Dedifferentiated amniotic fluid mesenchymal stem cell (primary cell): ENCODE data around the gene SFXN2.

Experiments used
- DNase-seq: peaks from one replicate; pipeline ENCODE4 v3.0.0-alpha.2; 2016; ENCODE audit errors: extremely low spot score

The SFXN2 gene

DNA sequence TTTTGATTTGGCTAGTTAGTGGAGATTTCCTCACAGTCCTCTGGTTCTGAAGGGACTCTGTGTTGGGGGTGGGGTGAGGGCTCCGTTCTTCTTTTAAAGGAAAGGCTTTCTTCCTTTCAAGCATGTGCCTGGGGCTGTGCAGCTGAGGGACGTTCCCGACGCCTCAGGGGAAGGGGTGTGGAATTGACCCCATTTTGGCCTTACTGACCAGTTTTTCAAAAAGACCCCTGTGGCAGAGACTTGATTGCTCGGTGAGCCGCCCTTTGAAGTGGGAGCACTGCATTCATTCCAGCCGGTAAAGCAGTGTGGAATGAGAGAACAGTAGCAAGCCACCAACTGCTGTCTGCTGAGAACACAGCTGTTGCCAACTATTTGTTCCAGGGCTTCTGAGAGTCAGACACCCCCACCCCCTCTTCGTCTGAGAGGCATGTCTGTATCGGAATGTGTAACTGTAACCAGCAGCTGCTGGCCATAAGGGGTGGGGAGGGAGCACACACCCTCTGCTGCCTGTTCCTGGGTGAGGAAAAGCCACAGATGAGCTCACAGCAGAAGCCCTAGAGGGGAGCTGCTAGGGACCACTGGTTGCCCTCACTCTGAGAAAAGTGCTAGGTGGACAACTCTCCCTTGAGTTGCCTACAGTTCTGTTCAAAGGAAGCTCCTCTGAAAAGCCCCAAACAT, 62.5 kb downstream of the SFXN2 start:
- peak; percentile 94 for DNase-seq

DNA sequence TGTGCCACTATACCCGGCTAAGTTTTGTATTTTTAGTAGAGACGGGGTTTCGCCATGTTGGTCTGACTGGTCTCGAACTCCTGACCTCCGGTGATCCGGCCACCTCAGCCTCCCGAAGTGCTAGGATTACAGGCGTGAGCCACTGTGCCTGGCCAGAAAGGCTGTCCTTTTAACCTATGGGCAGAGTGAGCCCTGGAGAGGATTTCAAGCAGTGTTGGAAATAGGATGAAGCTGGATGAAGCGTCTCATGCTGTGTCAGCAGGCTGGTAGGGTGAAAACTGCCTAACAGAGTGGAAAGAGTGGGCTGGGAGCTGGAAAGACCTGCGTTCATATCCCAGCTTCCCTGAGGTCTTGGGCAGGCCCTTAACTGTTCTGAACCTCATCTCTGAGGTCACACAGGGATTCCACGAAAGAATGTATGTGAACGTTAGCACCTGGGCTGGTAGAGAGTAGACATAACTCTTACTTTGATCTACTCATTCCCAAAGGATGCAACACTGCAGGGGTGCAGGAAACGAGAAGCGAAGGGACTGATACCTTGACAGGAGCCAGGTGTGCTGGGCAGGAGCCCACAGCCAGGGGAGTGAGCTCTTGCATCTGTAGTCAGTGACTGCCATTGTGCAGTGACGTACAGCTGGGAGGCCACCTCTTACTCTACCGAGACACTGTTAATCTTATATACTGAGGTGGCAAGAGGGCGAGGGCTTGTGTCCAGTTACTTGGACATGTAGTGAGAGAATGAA, 63.4 kb downstream of the SFXN2 start:
- no peak for DNase-seq

DNA sequence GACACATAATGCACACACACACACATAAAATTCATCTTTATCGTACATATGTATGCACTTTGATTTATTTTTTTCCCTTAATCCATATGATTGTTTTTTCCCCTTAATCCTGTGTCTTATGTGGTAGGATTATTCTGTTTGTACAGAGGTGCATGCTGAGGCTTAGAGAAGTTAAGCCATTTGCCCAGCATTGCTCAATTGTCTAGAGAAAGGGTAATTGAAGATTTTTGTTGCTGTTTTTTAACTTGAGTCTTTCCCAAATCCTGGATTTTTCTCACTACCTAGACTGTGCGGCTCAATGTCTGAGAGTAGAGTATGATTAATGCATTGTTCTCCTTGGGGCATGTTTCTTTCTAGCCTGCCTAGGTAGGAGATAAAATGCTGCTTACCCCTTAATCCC, 64.3 kb downstream of the SFXN2 start:
- no peak for DNase-seq

DNA sequence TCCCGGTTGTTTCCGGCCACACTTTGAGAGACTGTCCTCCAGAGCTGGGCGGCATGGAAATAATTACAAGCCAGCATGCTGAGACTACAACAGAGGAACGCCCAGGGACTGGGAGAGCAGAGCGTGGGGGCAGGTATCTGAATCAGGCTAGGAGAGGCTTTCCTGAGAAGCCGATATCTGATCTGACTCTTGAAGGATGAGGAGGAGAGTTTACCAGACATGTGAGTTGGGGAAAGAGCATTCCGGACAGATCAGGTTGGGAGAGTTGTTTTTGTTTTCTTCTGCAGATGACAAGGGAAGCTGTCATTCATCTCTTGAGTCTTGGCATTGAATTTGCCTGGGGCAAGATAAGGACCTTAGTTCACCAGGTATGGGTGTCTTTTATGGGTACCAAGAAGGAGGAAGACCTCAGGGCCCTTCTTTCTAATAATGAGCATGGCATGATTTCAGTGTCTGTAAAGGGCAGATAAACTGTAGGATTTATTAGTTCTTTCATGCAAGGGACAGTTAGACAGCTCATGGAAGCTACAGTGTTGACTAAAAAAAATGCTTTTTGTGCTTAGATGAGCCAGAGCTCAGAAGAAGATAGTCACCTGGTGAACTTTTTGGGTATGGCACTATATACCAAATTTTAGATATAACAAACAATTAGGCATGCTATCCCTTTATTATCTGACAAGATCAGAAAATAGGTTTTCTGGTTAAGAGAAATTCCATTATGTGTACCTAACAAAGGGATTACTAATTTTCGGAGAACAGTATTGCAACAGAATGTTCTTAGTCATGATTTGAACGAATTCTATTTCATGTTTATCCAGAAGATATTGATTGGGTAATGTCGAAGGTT, 65.5 kb downstream of the SFXN2 start:
- no peak for DNase-seq

DNA sequence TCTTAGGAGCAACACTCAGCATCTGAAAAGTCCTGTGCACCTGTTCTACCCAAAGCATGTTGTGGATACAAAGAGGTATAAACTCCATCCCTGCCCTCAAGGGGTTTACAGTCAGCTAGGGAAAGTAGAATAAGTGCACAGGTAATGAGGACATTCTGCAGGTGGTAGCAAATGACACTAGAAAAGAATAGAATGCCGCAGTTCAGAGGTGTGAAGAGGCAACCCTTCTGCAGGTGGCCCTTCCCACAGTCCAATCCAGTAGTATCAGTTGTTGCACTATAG, 66.0 kb downstream of the SFXN2 start:
- DNase-seq, result no peak

DNA sequence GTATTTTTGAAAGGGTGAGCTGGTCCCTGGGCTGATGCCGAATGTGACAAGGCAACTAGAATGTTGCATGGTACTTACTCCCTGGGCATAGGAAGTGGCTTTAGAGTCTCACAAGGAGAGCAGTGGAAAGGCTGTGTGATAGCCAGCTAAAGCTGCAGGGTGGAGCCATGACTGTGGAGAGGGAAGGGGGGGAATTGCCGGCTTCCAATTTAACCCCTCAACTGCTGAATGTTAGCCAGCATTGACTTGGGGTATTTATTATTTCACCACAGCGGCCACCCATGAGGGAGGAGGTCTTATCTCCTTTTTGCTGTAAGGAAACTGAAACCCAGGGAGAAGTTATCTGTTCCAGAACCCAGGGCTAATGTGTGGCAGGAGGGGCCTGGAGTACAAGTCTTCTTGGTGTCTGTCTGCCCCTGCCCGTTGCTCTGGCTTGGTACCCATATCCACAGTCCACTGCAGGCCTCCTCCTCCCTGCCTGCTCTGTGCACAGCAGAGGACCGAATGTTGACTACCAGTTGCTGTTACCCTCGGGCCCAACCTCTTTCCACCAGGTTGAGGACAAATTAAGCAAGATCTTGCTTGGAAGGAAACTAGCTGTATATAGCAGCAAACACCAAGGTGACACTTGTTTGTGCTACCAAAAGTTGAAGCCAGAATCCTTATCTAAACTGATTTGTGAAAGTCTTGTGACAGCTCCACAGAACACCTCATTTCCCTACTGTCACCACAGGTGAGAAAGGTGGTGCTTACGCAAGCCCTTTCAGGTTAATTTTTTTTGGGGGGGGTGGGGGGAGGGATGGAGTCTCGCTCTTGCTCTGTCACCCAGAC, 66.9 kb downstream of the SFXN2 start:
- no peak for DNase-seq

DNA sequence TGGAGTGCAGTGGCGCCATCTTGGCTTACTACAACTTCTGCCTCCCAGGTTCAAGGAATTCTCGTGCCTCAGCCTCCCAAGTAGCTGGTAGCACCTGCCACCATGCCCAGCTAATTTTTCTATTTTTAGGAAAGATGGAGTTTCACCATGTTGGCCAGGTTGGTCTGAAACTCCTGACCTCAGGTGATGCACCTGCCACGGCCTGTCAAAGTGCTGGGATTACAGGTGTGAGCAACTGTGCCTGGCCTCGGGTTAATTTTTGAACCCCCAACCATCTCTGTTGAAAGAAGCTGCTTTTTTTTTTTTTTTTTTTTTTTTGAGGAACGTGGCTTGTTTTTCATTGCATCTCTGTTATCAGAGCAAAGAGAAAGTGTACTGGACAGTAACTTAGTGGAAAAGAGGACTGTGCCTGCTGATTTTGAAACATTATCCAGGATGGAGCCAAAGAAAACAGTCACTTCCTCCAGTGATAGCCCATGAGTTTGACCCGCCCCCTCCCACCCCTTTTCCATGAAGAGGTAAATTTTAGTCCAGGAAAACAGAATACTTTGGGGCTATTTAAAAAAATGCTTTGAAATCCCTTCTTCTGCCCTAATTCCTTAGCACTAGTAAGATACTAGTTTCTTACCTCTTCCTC, 67.6 kb downstream of the SFXN2 start:
- no peak for DNase-seq

DNA sequence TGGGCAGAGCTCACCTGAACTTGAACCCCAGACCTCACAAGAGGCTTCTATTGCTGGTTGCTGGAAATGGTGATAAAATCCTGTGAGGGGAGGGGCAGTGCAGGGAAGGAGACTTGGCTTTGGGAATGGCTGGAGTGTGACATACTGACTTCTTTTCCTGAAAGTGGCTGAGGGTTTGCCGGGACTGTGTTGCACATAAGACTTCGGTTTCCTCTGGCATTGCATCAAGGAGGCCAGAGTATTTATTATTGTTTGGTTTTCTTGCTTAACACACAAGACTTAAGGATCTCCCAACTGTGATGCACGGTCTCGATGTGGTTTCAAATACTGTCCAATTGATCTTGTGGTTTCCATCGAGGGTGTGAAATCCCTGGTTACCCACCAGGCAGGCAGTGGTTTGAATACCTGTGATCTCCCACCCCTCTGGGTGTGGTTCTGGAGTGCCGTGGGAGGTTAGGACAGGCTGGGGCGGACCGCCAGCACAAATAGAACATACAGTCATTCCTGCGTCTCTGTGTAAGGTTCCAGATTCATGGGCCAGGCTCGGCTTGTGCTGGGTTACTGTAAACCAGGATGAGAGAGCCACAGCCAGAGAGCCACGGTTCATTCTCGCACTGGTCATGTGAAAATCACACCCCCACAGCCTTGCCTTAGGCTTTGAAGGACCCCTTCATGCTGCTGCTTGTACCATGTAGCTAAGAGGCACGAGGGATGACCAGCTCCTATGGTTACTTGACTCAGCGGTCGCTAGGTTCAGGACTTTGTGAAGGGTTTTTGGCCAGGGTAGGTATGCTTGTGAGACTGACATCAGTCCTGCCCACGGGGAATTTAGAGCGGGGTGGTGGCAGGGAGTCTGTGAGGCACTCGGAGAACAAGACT, 68.5 kb downstream of the SFXN2 start:
- DNase-seq, result no peak

DNA sequence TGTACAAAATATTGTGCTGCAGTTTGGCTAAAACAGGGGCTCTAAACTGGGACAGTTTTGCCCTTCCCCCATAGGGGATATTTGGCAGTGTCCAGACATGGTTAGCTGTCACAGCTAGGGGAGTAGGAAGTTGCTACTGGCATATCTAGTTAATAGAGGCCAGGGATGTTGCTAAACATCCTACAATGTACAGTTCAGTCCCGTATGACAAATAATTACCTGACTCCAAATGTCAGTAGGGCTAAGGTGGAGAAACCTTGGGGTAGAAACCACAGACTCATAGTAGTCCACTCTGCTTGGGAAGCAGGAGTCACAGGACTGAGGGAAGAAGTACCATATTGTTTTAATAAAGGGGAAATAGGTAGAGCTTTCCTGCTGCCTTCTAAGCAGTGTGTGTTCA, 69.1 kb downstream of the SFXN2 start:
- DNase-seq, result no peak

DNA sequence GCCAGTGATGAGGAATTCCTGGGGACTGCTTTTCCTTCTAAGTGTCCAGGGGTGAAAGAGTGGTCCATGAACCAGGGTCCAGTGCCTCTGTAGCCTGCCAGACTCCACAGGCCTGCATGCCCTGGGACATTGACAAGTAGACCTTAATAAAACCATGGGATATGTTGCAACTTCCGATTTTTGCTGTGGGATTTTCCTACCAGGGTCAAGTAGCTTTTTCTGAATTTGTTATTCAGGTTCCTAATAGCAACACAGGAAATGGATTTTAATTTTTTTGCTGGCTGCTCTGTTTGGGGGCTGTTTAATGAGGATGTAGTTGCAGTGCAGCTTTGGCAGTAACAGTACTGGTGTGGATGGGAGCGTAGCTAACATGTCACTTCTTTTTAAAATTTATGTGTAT, 71.4 kb downstream of the SFXN2 start:
- DNase-seq, result no peak

DNA sequence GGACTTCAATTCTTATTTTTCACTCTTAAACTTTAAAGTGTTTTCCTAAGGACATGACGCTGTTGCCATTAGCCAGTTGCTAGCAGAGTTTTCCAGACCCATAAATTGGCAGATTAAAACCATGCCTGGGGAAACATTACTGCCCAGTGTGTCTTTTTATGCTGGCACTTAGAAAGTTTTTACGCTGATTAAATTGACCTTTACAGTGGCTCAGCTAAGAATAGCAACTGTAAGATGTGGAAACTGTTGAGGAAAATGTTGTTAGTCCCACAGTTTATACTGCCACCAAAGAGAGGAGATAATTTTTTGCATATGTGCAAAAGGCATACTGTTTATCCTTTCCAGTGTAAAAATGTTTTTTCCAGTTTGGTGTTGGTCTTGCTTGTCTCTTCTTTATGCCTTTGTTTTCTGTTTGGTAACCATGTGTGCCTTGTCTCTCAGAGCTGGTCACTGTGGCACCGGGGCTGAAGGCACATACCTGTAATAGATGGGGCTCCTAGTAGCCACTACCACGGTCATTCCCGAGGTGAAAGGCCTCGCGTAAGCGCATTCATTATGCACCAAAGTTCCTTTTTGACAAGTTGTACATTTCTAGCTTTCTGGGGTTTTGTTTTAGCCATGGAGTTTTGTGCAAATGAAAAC, 77.4 kb downstream of the SFXN2 start:
- no peak for DNase-seq
